ENCODE measurements around the gene RIN3. TPM values are rescaled to one million over a fixed set of nuclear protein-coding genes. Genes with fewer than 3 reads are reported as not detected.

RIN3 gene
- total RNA-seq, 1 donor, result 7.2 TPM

GRCh38 chr14:92631098-92631497 is 117.5 kb downstream of the RIN3 start:
- DNase-seq (ENCODE audit: low read depth), result no peak
- no peak for TF ChIP-seq CTCF (IDR thresholded peaks at IDR 0.05; ENCODE audit: insufficient read depth, low read length)
- H3K4me3 ChIP-seq (ENCODE audit: low read depth, low read length), result no peak overlapping the region

- TF ChIP-seq CTCF (IDR thresholded peaks at IDR 0.05; ENCODE audit: insufficient read depth, low read length), result no peak
- H3K4me3 ChIP-seq (ENCODE audit: low read depth, low read length), result no peak overlapping the region
- DNase-seq (ENCODE audit: low read depth), result no peak
Measured at GRCh38 chr14:92632546-92633273, 119.1 kb downstream of the RIN3 start.

GRCh38 chr14:92633274-92633616 is 119.7 kb downstream of the RIN3 start:
- DNase-seq (ENCODE audit: low read depth), result no peak
- no peak for TF ChIP-seq CTCF (IDR thresholded peaks at IDR 0.05; ENCODE audit: insufficient read depth, low read length)
- H3K4me3 ChIP-seq (ENCODE audit: low read depth, low read length), result no peak overlapping the region

GRCh38 chr14:92633724-92634123 is 120.1 kb downstream of the RIN3 start:
- H3K4me3 ChIP-seq (ENCODE audit: low read depth, low read length), result no peak overlapping the region
- peak; percentile 74 for DNase-seq (ENCODE audit: low read depth)
- no peak for TF ChIP-seq CTCF (IDR thresholded peaks at IDR 0.05; ENCODE audit: insufficient read depth, low read length)

GRCh38 chr14:92635031-92635430 is 121.5 kb downstream of the RIN3 start:
- no peak for TF ChIP-seq CTCF (IDR thresholded peaks at IDR 0.05; ENCODE audit: insufficient read depth, low read length)
- DNase-seq (ENCODE audit: low read depth), result no peak
- no peak overlapping the region for H3K4me3 ChIP-seq (ENCODE audit: low read depth, low read length)

GRCh38 chr14:92635896-92636295 is 122.3 kb downstream of the RIN3 start:
- DNase-seq (ENCODE audit: low read depth), result no peak
- TF ChIP-seq CTCF (IDR thresholded peaks at IDR 0.05; ENCODE audit: insufficient read depth, low read length), result no peak

GRCh38 chr14:92637228-92637627 is 123.6 kb downstream of the RIN3 start:
- TF ChIP-seq CTCF (IDR thresholded peaks at IDR 0.05; ENCODE audit: insufficient read depth, low read length), result no peak
- no peak overlapping the region for H3K4me3 ChIP-seq (ENCODE audit: low read depth, low read length)
- no peak for DNase-seq (ENCODE audit: low read depth)

More at GRCh38 chr14:92635896-92636295, 122.3 kb downstream of the RIN3 start:
- H3K4me3 ChIP-seq (ENCODE audit: low read depth, low read length), result no peak overlapping the region
